Measurements from ENCODE around the gene GOLT1A.
A peak's percentile ranks its signal among the peaks of the same experiment; 100 is the strongest.

GOLT1A gene, protein sequence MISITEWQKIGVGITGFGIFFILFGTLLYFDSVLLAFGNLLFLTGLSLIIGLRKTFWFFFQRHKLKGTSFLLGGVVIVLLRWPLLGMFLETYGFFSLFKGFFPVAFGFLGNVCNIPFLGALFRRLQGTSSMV

GRCh38 chr1:204213668-204214662 lies at the start of gene GOLT1A:
GOLT1A (minus strand) TSS chr1:204213988; CDS start chr1:204213906, 82 bp downstream.
- TF ChIP-seq CTCF (IDR thresholded peaks at IDR 0.05; ENCODE audit: insufficient read depth, low read depth, low read length, missing control alignments) = no peak
- H3K4me3 ChIP-seq (ENCODE audit: low read depth, low read length) = no peak within 1 kb of the TSS
- peak; percentile 30 for DNase-seq (ENCODE audit: low read depth)

- TF ChIP-seq CTCF (IDR thresholded peaks at IDR 0.05; ENCODE audit: insufficient read depth, low read depth, low read length, missing control alignments) = no peak
- H3K4me3 ChIP-seq (ENCODE audit: low read depth, low read length) = no peak overlapping the region
- DNase-seq (ENCODE audit: low read depth) = no peak
Observed at GRCh38 chr1:204263254-204263910, 49.6 kb upstream of the GOLT1A start.

GRCh38 chr1:204262506-204263253 lies 48.9 kb upstream of the GOLT1A start:
- no peak for TF ChIP-seq CTCF (IDR thresholded peaks at IDR 0.05; ENCODE audit: insufficient read depth, low read depth, low read length, missing control alignments)
- H3K4me3 ChIP-seq (ENCODE audit: low read depth, low read length) = no peak overlapping the region
- no peak for DNase-seq (ENCODE audit: low read depth)

DNA sequence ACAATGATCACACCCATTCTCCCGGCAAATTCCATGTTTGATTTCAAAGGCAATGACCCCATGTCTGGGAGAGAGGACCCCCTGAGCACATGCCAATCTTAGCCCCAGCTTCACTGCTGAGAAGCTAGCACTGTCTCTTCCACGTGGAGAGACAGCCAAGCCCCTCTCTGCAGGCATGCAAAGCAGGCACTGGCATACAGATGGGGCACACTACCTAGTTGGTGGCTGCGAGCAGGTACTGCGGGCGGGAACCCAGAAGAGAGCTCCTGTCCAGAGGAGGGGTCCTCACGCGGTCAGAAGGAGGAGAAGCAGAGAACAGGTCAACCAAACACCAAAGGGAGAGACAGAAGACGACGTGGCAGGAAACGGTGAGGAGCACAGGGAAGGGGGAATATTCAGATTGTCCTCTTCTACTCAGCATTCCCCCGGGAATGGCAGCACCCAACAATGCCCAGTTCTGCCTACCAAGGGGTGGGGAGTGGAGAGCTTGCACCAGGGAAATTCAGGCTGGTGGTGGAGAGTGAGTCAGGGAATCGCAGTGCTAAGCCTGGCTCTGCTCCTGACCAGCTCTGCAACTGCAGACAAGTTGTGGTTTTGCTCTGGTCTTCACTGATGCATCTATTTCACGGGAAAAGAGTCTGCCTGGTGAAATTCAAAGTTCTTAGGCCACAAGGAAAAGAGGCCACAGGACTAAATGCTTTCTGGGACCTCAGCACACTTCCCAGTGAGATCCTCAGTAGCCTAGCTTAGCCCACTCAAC lies 48.1 kb upstream of the GOLT1A start:
- DNase-seq (ENCODE audit: low read depth) = no peak
- no peak overlapping the region for H3K4me3 ChIP-seq (ENCODE audit: low read depth, low read length)
- no peak for TF ChIP-seq CTCF (IDR thresholded peaks at IDR 0.05; ENCODE audit: insufficient read depth, low read depth, low read length, missing control alignments)

GRCh38 chr1:204261266-204261665 lies 47.5 kb upstream of the GOLT1A start:
- TF ChIP-seq CTCF (IDR thresholded peaks at IDR 0.05; ENCODE audit: insufficient read depth, low read depth, low read length, missing control alignments) = no peak
- no peak for DNase-seq (ENCODE audit: low read depth)
- no peak overlapping the region for H3K4me3 ChIP-seq (ENCODE audit: low read depth, low read length)

Data from GM12865 (cell line).